BE2C (cell line): Measurements from ENCODE around the gene GOLT1A.

ENCODE experiments used
- DNase-seq: peaks from one replicate; pipeline ENCODE4 v3.0.0-alpha.2; 2020
- H3K27me3 ChIP-seq: fragments of 250-450 bp; sonication (Bioruptor Pico); 2 replicates; pipeline ENCODE4 v1.5.1; 2020; ENCODE audit warnings: mild to moderate bottlenecking
- H3K36me3 ChIP-seq: fragments of 250-450 bp; sonication (Bioruptor Pico); 2 replicates; pipeline ENCODE4 v1.5.1; 2020; ENCODE audit warnings: mild to moderate bottlenecking
- H3K4me1 ChIP-seq: fragments of 250-450 bp; sonication (Bioruptor Pico); 2 replicates; pipeline ENCODE4 v1.5.1; 2020
- H3K4me3 ChIP-seq: 2 replicates; pipeline ENCODE4 v1.5.1; 2011; ENCODE audit warnings: low read depth, low read length
- H3K9me3 ChIP-seq: fragments of 250-450 bp; sonication (Bioruptor Pico); 2 replicates; pipeline ENCODE4 v1.5.1; 2020
- TF ChIP-seq, protein P1 (sequence below): IDR thresholded peaks from 2 replicates; pipeline ENCODE4 v1.5.1; 2012; ENCODE audit warnings: mild to moderate bottlenecking, low read depth, low read length

GOLT1A gene

DNA sequence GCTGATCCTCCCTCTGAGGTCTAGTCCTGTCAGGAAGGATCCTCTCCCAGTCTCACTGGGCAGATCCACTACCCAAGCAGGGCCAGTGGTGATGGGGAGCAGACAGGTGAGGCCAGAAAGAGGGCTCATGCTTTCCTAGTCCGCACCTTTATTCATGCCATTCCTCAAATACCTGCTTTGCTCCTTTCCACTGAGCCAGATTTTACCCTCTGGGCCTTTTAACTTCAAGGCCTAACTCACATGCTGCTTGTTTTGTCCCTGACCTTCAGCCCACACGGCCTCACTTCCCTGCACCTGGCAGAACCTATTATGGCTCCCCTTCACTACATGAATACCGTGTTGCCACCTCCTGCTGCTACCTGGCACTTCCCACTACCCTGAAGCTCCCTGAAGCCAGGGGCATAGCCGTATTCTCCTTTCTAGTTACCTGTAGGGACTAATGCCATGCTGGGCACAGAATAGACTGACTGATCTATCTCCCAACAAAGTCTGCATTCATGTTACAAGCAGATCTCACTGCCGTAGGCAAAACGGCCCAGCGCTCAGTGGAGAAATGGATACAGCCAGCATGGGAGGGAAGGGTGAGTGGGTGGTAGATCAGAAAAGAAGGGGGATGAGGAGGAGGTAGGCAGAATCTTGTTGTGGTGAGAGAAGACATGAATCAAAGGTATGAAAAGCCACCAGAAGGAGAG is 36.1 kb upstream of the GOLT1A start:
- Histone ChIP-seq H3K27me3 (no peaks in the 10 kb centered on the region), H3K36me3 (peaks cover 53% of the 10 kb centered on the region), H3K4me3 (no peak overlapping the region), H3K9me3 (no peaks in the 10 kb centered on the region), H3K4me1 (no peaks in the 10 kb centered on the region)
- TF ChIP-seq, protein P1, sequence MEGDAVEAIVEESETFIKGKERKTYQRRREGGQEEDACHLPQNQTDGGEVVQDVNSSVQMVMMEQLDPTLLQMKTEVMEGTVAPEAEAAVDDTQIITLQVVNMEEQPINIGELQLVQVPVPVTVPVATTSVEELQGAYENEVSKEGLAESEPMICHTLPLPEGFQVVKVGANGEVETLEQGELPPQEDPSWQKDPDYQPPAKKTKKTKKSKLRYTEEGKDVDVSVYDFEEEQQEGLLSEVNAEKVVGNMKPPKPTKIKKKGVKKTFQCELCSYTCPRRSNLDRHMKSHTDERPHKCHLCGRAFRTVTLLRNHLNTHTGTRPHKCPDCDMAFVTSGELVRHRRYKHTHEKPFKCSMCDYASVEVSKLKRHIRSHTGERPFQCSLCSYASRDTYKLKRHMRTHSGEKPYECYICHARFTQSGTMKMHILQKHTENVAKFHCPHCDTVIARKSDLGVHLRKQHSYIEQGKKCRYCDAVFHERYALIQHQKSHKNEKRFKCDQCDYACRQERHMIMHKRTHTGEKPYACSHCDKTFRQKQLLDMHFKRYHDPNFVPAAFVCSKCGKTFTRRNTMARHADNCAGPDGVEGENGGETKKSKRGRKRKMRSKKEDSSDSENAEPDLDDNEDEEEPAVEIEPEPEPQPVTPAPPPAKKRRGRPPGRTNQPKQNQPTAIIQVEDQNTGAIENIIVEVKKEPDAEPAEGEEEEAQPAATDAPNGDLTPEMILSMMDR = no peak
- DNase-seq = no peak

DNA sequence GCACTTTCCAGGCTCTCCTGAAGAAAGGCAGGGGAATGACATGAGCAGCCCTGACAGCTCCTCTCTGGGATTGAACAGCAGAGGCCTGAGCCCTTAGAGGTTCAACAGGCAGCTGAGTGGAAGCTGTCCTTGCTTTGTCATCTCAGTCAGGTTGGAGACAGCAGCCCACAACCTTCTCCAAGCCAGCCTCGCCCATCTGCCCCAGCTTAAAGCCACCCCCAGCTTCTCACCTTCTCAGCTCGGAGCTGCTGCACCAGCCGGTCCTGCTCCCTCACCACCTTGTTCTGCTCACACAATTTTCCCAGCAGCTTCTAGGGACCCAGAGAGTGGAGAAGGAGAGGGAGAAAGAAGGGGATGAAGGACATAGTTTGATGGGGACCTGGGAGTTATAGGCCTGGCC is 35.2 kb upstream of the GOLT1A start:
- no peak overlapping the region for H3K4me3 ChIP-seq
- DNase-seq = no peak
- H3K27me3 ChIP-seq = no peaks in the 10 kb centered on the region
- H3K9me3 ChIP-seq = no peaks in the 10 kb centered on the region
- no peaks in the 10 kb centered on the region for H3K4me1 ChIP-seq
- H3K36me3 ChIP-seq = peaks cover 52% of the 10 kb centered on the region
- TF ChIP-seq, protein P1 = no peak

DNA sequence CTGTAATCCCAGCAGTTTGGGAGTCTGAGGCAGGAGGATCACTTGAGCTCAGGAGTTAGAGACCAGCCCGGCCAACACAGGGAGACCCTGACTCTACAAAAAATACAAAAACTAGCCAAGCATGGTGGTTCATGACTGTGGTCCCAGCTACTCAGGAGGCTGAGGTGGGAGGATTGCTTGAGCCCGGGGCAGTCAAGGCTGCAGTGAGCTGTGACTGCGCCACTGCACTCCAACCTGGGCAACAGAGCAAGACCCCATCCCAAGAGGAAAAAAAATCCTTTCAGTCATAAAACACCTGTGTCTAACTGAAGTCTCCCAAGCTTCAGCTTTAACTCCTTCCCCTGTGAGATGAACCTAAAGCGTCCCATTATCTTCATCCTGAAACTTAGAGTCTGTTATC is 33.1 kb upstream of the GOLT1A start:
- no peaks in the 10 kb centered on the region for H3K4me1 ChIP-seq
- DNase-seq = no peak
- no peaks in the 10 kb centered on the region for H3K9me3 ChIP-seq
- H3K4me3 ChIP-seq = no peak overlapping the region
- H3K27me3 ChIP-seq = no peaks in the 10 kb centered on the region
- H3K36me3 ChIP-seq = peaks cover 66% of the 10 kb centered on the region
- TF ChIP-seq, protein P1 = no peak

DNA sequence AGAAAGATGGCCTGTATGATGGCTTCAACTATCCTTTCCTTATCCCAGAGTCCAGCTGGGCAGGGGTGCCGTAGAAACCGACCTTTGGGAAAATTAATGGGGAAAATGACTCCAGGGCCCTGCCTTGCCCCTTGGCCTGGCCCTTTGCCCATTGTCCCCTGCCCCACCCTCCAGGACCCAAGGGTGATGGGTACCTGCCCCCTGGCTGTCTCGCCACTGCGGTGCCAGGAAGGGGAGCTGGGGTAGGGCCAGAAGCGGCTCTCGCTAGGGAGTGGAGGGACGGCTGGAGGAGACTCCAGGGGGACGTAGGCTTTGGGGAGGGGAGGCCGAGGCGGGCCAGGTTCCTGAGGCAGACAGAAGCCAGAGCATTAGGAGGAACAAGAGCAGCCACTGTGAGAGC is 29.1 kb upstream of the GOLT1A start:
- Histone ChIP-seq H3K9me3 (no peaks in the 10 kb centered on the region), H3K4me1 (no peaks in the 10 kb centered on the region), H3K4me3 (no peak overlapping the region), H3K27me3 (no peaks in the 10 kb centered on the region), H3K36me3 (peaks cover 72% of the 10 kb centered on the region)
- DNase-seq = no peak
- TF ChIP-seq, protein P1 = no peak

DNA sequence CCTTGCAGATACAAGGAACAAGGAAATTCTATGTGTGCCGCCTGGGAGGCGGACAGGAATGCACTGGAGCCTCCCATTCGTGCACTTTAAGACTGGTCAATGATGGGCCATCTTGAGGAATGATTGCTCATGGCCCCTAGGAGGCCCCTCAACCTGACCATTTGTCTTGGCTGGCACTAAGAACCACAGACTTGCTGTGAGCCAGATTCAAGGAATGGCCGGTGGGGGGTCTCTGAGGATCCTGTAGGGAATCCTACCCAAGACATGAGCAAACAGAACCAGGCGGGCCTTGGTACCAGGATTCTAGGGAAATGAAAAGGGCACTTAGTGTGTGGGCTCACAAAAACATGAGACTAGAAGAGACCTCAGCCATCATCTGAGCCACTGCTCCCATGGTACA is 28.1 kb upstream of the GOLT1A start:
- no peaks in the 10 kb centered on the region for H3K27me3 ChIP-seq
- TF ChIP-seq, protein P1 = no peak
- no peak for DNase-seq
- no peak overlapping the region for H3K4me3 ChIP-seq
- H3K4me1 ChIP-seq = no peaks in the 10 kb centered on the region
- peaks cover 76% of the 10 kb centered on the region for H3K36me3 ChIP-seq
- H3K9me3 ChIP-seq = no peaks in the 10 kb centered on the region

DNA sequence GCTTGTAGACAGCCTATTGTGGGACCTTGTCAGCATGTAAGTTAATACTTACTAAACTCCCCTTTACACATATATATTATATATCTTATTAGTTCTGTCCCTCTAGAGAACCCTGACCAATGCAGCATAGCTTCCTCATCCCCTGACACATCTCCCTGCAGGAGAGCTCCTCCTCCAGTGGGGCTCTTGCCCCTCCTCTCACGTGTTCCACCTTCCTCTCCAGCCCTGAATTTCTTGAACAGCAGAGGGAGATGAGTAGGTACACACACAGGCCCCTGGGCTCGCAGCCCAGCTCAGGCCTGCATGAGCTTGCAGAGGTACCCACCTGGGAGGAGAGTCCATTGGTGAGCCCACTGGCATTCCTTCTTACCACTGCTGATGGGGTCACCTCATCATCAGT is 27.3 kb upstream of the GOLT1A start:
- no peak for DNase-seq
- Histone ChIP-seq H3K4me1 (no peaks in the 10 kb centered on the region), H3K4me3 (no peak overlapping the region), H3K36me3 (peaks cover 82% of the 10 kb centered on the region), H3K27me3 (no peaks in the 10 kb centered on the region), H3K9me3 (no peaks in the 10 kb centered on the region)
- TF ChIP-seq, protein P1 = no peak
